DOHH2 (cell line): Measurements from ENCODE around the gene MLKL.

ENCODE experiments used
- H3F3A ChIP-seq: fragments of 200-600 bp; sonication (generic), shearing (Covaris generic); 2 replicates; pipeline ENCODE4 v1.6.0; 2016; ENCODE audit warnings: antibody characterized with exemption, mild to moderate bottlenecking; ENCODE audit not compliant: control insufficient read depth, insufficient read depth
- H3K27ac ChIP-seq: fragments of 200-600 bp; sonication (generic); 2 replicates; pipeline ENCODE4 v1.5.1; 2014; ENCODE audit warnings: low read depth, mild to moderate bottlenecking, low read length, moderate library complexity
- H3K27me3 ChIP-seq: fragments of 200-600 bp; sonication (generic); 2 replicates; pipeline ENCODE4 v1.6.1; 2014; ENCODE audit warnings: mild to moderate bottlenecking, low read length, mixed read lengths; ENCODE audit not compliant: control insufficient read depth
- H3K36me3 ChIP-seq: fragments of 200-600 bp; sonication (generic); 2 replicates; pipeline ENCODE4 v1.6.1; 2014; ENCODE audit warnings: mild to moderate bottlenecking, low read length, moderate library complexity, mixed read lengths; ENCODE audit not compliant: control insufficient read depth
- H3K4me1 ChIP-seq: fragments of 200-600 bp; sonication (generic); 2 replicates; pipeline ENCODE4 v1.6.1; 2014; ENCODE audit warnings: mild to moderate bottlenecking, low read length, mixed read lengths; ENCODE audit not compliant: control insufficient read depth
- H3K4me2 ChIP-seq: fragments of 200-600 bp; sonication (generic); 2 replicates; pipeline ENCODE4 v1.6.0; 2014; ENCODE audit warnings: mild to moderate bottlenecking, low read length, moderate library complexity
- H3K4me3 ChIP-seq: fragments of 200-600 bp; sonication (generic); 2 replicates; pipeline ENCODE4 v1.5.1; 2014; ENCODE audit warnings: mild to moderate bottlenecking, low read length, mixed read lengths
- H3K79me2 ChIP-seq: fragments of 200-600 bp; sonication (generic); 2 replicates; pipeline ENCODE4 v1.6.1; 2014; ENCODE audit warnings: mild to moderate bottlenecking, low read length, mixed read lengths; ENCODE audit not compliant: control insufficient read depth
- H3K9me2 ChIP-seq: fragments of 200-600 bp; sonication (generic); replicated peaks from 2 replicates; pipeline ENCODE4 v1.6.1; 2014; ENCODE audit warnings: mild to moderate bottlenecking, low read length, mixed read lengths; ENCODE audit not compliant: control insufficient read depth
- H3K9me3 ChIP-seq: fragments of 200-600 bp; sonication (generic); 2 replicates; pipeline ENCODE4 v1.6.1; 2014; ENCODE audit warnings: antibody characterized with exemption, low read length, mixed read lengths; ENCODE audit not compliant: control insufficient read depth, insufficient read depth
- H4K20me1 ChIP-seq: fragments of 200-600 bp; sonication (generic); 2 replicates; pipeline ENCODE4 v1.6.0; 2014; ENCODE audit warnings: low read depth, mild to moderate bottlenecking, antibody characterized with exemption, low read length, moderate library complexity; ENCODE audit not compliant: control insufficient read depth, insufficient read depth
- CTCF ChIP-seq: fragments of 200-600 bp; sonication (generic); IDR thresholded peaks from one replicate; pipeline ENCODE4 v1.5.1; 2014; ENCODE audit warnings: antibody characterized with exemption, mild to moderate bottlenecking, low read depth, low read length; ENCODE audit not compliant: poor library complexity, severe bottlenecking
- EZH2phosphoT487 ChIP-seq: fragments of 200-600 bp; sonication (generic); IDR thresholded peaks from 2 replicates; pipeline ENCODE4 v1.6.1; 2017; ENCODE audit warnings: borderline replicate concordance, mild to moderate bottlenecking, antibody characterized with exemption, low read length, moderate library complexity, mixed read lengths

Gene MLKL

GRCh38 chr16:74691093-74691855 lies 9.4 kb downstream of the MLKL start:
- H4K20me1 ChIP-seq = no peaks in the 10 kb centered on the region
- no peaks in the 10 kb centered on the region for H3F3A ChIP-seq
- no peaks in the 10 kb centered on the region for H3K36me3 ChIP-seq
- no peaks in the 10 kb centered on the region for H3K9me2 ChIP-seq
- H3K4me2 ChIP-seq = no peak overlapping the region
- H3K79me2 ChIP-seq = no peaks in the 10 kb centered on the region
- H3K27ac ChIP-seq = no peak overlapping the region
- H3K27me3 ChIP-seq = peaks cover 22% of the 10 kb centered on the region
- no peak overlapping the region for H3K4me3 ChIP-seq
- no peak for TF ChIP-seq CTCF
- no peak for TF ChIP-seq EZH2phosphoT487
- no peaks in the 10 kb centered on the region; the same call in 1 of the 2 replicates for H3K9me3 ChIP-seq
- H3K4me1 ChIP-seq = peaks cover 5% of the 10 kb centered on the region

- Histone ChIP-seq H3K4me1 (no peaks in the 10 kb centered on the region), H4K20me1 (no peaks in the 10 kb centered on the region), H3F3A (no peaks in the 10 kb centered on the region), H3K9me2 (no peaks in the 10 kb centered on the region), H3K4me3 (no peak overlapping the region), H3K36me3 (no peaks in the 10 kb centered on the region), H3K27ac (no peak overlapping the region), H3K9me3 (no peaks in the 10 kb centered on the region), H3K79me2 (no peaks in the 10 kb centered on the region), H3K27me3 (no peaks in the 10 kb centered on the region), H3K4me2 (no peak overlapping the region)
- TF ChIP-seq CTCF (no peak), EZH2phosphoT487 (no peak)
Measured at GRCh38 chr16:74682556-74682955, 18.1 kb downstream of the MLKL start.

- no peaks in the 10 kb centered on the region for H3K9me2 ChIP-seq
- H3K4me3 ChIP-seq = no peak overlapping the region
- H3K36me3 ChIP-seq = no peaks in the 10 kb centered on the region
Measured at GRCh38 chr16:74680681-74681080, 20.0 kb downstream of the MLKL start.

More at GRCh38 chr16:74680681-74681080, 20.0 kb downstream of the MLKL start:
- Histone ChIP-seq H3K4me1 (no peaks in the 10 kb centered on the region), H4K20me1 (no peaks in the 10 kb centered on the region), H3K27ac (no peak overlapping the region), H3K9me3 (no peaks in the 10 kb centered on the region), H3K4me2 (no peak overlapping the region), H3K79me2 (no peaks in the 10 kb centered on the region), H3F3A (no peaks in the 10 kb centered on the region), H3K27me3 (peaks cover 5% of the 10 kb centered on the region; the same call in 1 of the 2 replicates)
- no peak for TF ChIP-seq EZH2phosphoT487
- no peak for TF ChIP-seq CTCF
